ENCODE data around the gene GSAP.
"Not testable (repeated sequence)": the region's sequence is repeated elsewhere in the genome, so short reads cannot be mapped to it uniquely, and the experiment has no call there.

GSAP gene

GRCh38 chr7:77453531-77453930, 37.4 kb upstream of the GSAP start:
- TF ChIP-seq CTCF (conservative IDR thresholded peaks at IDR 0.05; ENCODE audit: control insufficient read depth, insufficient read depth, low read depth, low read length) = no peak
- DNase-seq (ENCODE audit: low read depth) = peak; percentile 83
- no peak overlapping the region for H3K4me3 ChIP-seq (ENCODE audit: control insufficient read depth, low read depth, low read length)

- H3K4me3 ChIP-seq (ENCODE audit: control insufficient read depth, low read depth, low read length); DNase-seq (ENCODE audit: low read depth): not testable (repeated sequence)
These were observed 35.8 kb upstream of the GSAP start for GRCh38 chr7:77451950-77452349.

GRCh38 chr7:77450613-77451012, 34.5 kb upstream of the GSAP start:
- no peak overlapping the region for H3K4me3 ChIP-seq (ENCODE audit: control insufficient read depth, low read depth, low read length)
- TF ChIP-seq CTCF (conservative IDR thresholded peaks at IDR 0.05; ENCODE audit: control insufficient read depth, insufficient read depth, low read depth, low read length) = no peak
- no peak for DNase-seq (ENCODE audit: low read depth)

GRCh38 chr7:77450054-77450453, 33.9 kb upstream of the GSAP start:
- no peak for DNase-seq (ENCODE audit: low read depth)
- H3K4me3 ChIP-seq (ENCODE audit: control insufficient read depth, low read depth, low read length) = no peak overlapping the region
- no peak for TF ChIP-seq CTCF (conservative IDR thresholded peaks at IDR 0.05; ENCODE audit: control insufficient read depth, insufficient read depth, low read depth, low read length)

GRCh38 chr7:77447616-77448015, 31.5 kb upstream of the GSAP start:
- DNase-seq (ENCODE audit: low read depth) = no peak
- H3K4me3 ChIP-seq (ENCODE audit: control insufficient read depth, low read depth, low read length) = no peak overlapping the region
- no peak for TF ChIP-seq CTCF (conservative IDR thresholded peaks at IDR 0.05; ENCODE audit: control insufficient read depth, insufficient read depth, low read depth, low read length)

GRCh38 chr7:77444123-77444522, 28.0 kb upstream of the GSAP start:
- H3K4me3 ChIP-seq (ENCODE audit: control insufficient read depth, low read depth, low read length) = no peak overlapping the region
- TF ChIP-seq CTCF (conservative IDR thresholded peaks at IDR 0.05; ENCODE audit: control insufficient read depth, insufficient read depth, low read depth, low read length) = no peak
- DNase-seq (ENCODE audit: low read depth) = peak; percentile 40

GRCh38 chr7:77443042-77443441, 26.9 kb upstream of the GSAP start:
- no peak overlapping the region for H3K4me3 ChIP-seq (ENCODE audit: control insufficient read depth, low read depth, low read length)
- no peak for DNase-seq (ENCODE audit: low read depth)
- no peak for TF ChIP-seq CTCF (conservative IDR thresholded peaks at IDR 0.05; ENCODE audit: control insufficient read depth, insufficient read depth, low read depth, low read length)

Measured in fibroblast of mammary gland (primary cell).